ENCODE results near the gene TNFSF8. TPM values are rescaled to one million over a fixed set of nuclear protein-coding genes. Genes with fewer than 3 reads are reported as not detected.

Gene TNFSF8
- total RNA-seq, 1 donor: not detected

DNA sequence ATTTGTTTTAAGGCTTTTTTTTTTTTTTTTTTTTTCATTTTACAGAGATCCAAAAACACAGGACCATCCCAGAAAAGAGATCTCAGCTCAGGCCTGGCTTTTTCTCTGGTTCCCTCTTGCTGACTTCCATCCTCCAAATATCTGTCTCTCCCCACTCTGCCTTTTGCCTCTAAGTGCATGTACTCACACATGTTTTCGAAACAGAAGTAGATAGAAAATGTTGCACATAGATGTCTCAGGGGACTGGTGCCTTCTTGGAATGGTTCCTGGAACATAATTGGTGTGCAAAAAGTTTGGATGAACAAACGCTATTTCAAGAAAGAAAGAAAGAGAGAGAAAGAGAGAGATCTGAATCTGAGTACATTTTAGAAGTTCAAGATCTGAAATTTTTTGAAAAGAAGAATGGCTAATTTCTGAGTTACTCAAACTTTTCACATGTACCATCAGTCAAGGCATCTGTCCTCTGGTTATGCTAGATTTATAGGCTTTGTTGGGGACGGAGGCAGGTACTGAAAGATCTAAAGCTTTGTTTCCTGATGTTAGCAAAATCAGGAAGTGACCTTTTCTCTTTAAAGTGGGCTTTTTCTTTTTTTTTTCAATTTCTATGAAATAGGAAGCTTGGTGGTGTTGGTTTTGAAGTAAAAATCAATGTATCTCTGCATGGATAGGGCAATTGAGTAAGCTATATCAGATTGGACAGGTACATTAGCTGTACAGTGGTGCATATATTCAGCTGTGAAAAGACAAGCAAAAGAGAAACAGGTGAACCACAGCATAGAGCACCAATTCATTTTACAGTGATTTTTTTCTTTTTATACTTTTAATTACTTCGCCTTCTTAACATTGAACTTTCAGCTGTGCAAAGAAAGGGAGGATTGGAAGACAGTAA, 8.5 kb upstream of the TNFSF8 start:
- peak; percentile 25 for DNase-seq (ENCODE audit: low read depth)
- no peak overlapping the region for H3K4me3 ChIP-seq (ENCODE audit: low read depth, low read length)
- TF ChIP-seq, protein P1, sequence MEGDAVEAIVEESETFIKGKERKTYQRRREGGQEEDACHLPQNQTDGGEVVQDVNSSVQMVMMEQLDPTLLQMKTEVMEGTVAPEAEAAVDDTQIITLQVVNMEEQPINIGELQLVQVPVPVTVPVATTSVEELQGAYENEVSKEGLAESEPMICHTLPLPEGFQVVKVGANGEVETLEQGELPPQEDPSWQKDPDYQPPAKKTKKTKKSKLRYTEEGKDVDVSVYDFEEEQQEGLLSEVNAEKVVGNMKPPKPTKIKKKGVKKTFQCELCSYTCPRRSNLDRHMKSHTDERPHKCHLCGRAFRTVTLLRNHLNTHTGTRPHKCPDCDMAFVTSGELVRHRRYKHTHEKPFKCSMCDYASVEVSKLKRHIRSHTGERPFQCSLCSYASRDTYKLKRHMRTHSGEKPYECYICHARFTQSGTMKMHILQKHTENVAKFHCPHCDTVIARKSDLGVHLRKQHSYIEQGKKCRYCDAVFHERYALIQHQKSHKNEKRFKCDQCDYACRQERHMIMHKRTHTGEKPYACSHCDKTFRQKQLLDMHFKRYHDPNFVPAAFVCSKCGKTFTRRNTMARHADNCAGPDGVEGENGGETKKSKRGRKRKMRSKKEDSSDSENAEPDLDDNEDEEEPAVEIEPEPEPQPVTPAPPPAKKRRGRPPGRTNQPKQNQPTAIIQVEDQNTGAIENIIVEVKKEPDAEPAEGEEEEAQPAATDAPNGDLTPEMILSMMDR (IDR thresholded peaks at IDR 0.05; ENCODE audit: insufficient read depth, low read depth, low read length): no peak

GRCh38 chr9:114937516-114937915, 7.1 kb upstream of the TNFSF8 start:
- no peak for DNase-seq (ENCODE audit: low read depth)
- H3K4me3 ChIP-seq (ENCODE audit: low read depth, low read length): no peak overlapping the region
- TF ChIP-seq, protein P1 (IDR thresholded peaks at IDR 0.05; ENCODE audit: insufficient read depth, low read depth, low read length): no peak

- no peak overlapping the region for H3K4me3 ChIP-seq (ENCODE audit: low read depth, low read length)
- TF ChIP-seq, protein P1 (IDR thresholded peaks at IDR 0.05; ENCODE audit: insufficient read depth, low read depth, low read length): no peak
- DNase-seq (ENCODE audit: low read depth): peak; percentile 90
These were observed 6.2 kb upstream of the TNFSF8 start for GRCh38 chr9:114936581-114936980.

GRCh38 chr9:114935119-114935518, 4.7 kb upstream of the TNFSF8 start:
- peak; percentile 28 for DNase-seq (ENCODE audit: low read depth)
- TF ChIP-seq, protein P1 (IDR thresholded peaks at IDR 0.05; ENCODE audit: insufficient read depth, low read depth, low read length): no peak

DNA sequence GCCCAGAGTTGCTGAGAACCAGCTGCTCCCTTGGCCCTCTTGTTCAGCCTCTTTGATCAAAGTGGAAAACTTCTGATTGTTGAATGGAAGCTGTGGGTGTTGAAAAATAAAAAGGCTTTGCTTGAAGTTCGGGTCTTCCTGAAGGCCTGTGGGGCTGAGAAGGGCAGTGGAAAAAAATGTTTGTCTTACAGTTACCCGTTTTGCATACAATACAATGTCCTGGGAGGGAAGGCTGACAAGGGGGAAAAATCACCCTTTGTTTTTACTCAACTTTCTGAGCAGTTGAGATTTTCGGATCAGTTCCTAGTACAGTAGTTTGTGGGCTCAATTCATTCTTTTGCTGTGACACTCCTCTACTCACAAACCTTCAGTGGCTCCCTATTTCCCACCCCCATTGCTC, 2.1 kb upstream of the TNFSF8 start:
- no peak overlapping the region for H3K4me3 ChIP-seq (ENCODE audit: low read depth, low read length)
- TF ChIP-seq, protein P1 (IDR thresholded peaks at IDR 0.05; ENCODE audit: insufficient read depth, low read depth, low read length): no peak
- no peak for DNase-seq (ENCODE audit: low read depth)

More at GRCh38 chr9:114935119-114935518, 4.7 kb upstream of the TNFSF8 start:
- H3K4me3 ChIP-seq (ENCODE audit: low read depth, low read length): no peak overlapping the region

- TF ChIP-seq, protein P1 (IDR thresholded peaks at IDR 0.05; ENCODE audit: insufficient read depth, low read depth, low read length): no peak
- H3K4me3 ChIP-seq (ENCODE audit: low read depth, low read length): no peak overlapping the region
- DNase-seq (ENCODE audit: low read depth): no peak
These were observed 1.0 kb upstream of the TNFSF8 start for GRCh38 chr9:114931407-114931806.
